ENCODE measurements around the gene NMNAT3.

DNA sequence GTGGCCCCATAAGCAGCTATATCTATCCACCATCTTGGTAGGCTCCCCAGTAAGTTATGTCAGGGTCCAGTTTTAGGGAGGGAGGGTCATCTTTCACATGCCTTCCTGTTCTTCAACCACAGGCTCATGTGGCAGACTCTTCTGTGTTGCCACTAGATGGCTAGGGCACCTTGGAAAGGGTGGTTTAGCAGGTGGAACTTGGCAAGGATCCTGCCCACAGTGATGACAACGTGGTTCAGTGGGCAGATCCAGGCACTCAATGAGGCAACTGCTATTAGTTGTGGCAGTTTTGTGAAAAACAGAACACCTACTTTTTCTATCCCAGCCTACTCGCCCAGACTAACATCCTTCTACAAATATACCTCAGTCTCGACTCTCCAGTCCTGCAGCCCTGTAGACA is 131.0 kb downstream of the NMNAT3 start:
- no peak for TF ChIP-seq SUZ12 (IDR thresholded peaks at IDR 0.05; ENCODE audit: extremely low read depth, insufficient read depth, insufficient read length)
- no peak for TF ChIP-seq YY1 (IDR thresholded peaks at IDR 0.05; ENCODE audit: insufficient read depth, insufficient read length)
